HG03097 (cell line): Measurements from ENCODE around the gene TMEM150B.
"Not testable (repeated sequence)": the region's sequence is repeated elsewhere in the genome, so short reads cannot be mapped to it uniquely, and the experiment has no call there.

ENCODE experiments used
- ATAC-seq: cut with Tn5 transposase; IDR thresholded peaks from one replicate; pipeline ENCODE4 v1.9.1; 2021; ENCODE audit not compliant: unreplicated experiment, low FRiP score

TMEM150B gene

GRCh38 chr19:55339889-55340783 lies 15.0 kb upstream of the TMEM150B start:
- ATAC-seq: no peak

GRCh38 chr19:55339105-55339888 lies 14.2 kb upstream of the TMEM150B start, which contains the start of gene KMT5C:
TSS of gene KMT5C (plus strand) at chr19:55339876. CDS start at chr19:55341937, 2,061 bp downstream.
- ATAC-seq: peak; percentile 87

- no peak for ATAC-seq
Observed at GRCh38 chr19:55336101-55336500, 11.0 kb upstream of the TMEM150B start.

- ATAC-seq: no peak
Observed at GRCh38 chr19:55333870-55334269, 8.7 kb upstream of the TMEM150B start.

- not testable (repeated sequence) for ATAC-seq
Observed at GRCh38 chr19:55329791-55330190, 4.7 kb upstream of the TMEM150B start.

- ATAC-seq: not testable (repeated sequence)
Observed at GRCh38 chr19:55328774-55329318, 3.7 kb upstream of the TMEM150B start.

GRCh38 chr19:55324662-55325061 lies 479 bp downstream of the TMEM150B start:
- ATAC-seq: no peak

GRCh38 chr19:55322204-55322885 lies 2.8 kb downstream of the TMEM150B start:
- ATAC-seq: no peak

GRCh38 chr19:55321466-55322137 lies 3.5 kb downstream of the TMEM150B start:
- no peak for ATAC-seq

GRCh38 chr19:55320844-55321419 lies 4.2 kb downstream of the TMEM150B start:
- no peak for ATAC-seq

- ATAC-seq: no peak
Observed at GRCh38 chr19:55319785-55320184, 5.4 kb downstream of the TMEM150B start.

- ATAC-seq: no peak
Observed at GRCh38 chr19:55316646-55317045, 8.5 kb downstream of the TMEM150B start.

- ATAC-seq: no peak
Observed at GRCh38 chr19:55315956-55316525, 9.1 kb downstream of the TMEM150B start.

GRCh38 chr19:55314396-55314795 lies 10.7 kb downstream of the TMEM150B start:
- ATAC-seq: no peak

- ATAC-seq: no peak
Observed at GRCh38 chr19:55312621-55313512, 12.3 kb downstream of the TMEM150B start.

GRCh38 chr19:55311797-55312196 lies 13.3 kb downstream of the TMEM150B start:
- ATAC-seq: no peak

GRCh38 chr19:55311397-55311796 lies 13.7 kb downstream of the TMEM150B start:
- no peak for ATAC-seq

- no peak for ATAC-seq
Observed at GRCh38 chr19:55310498-55310897, 14.6 kb downstream of the TMEM150B start.
